Hematopoietic multipotent progenitor cell treated with erythropoietin and hydrocortisone succinate and interleukin-3 and kit ligand, for 4 days (in vitro differentiated cells): ENCODE results near the gene GLIS2.

Experiments
- DNase-seq: peaks from one replicate; pipeline ENCODE4 v3.0.0-alpha.2; 2015

The GLIS2 gene

GRCh38 chr16:4354512-4355409 lies 38.9 kb downstream of the GLIS2 start:
- no peak for DNase-seq

GRCh38 chr16:4356820-4357219 lies 41.0 kb downstream of the GLIS2 start:
- DNase-seq, result no peak

GRCh38 chr16:4358236-4358635 lies 42.4 kb downstream of the GLIS2 start:
- DNase-seq, result no peak

- peak; percentile 71 for DNase-seq
Measured at GRCh38 chr16:4358831-4359561, 43.1 kb downstream of the GLIS2 start.

- no peak for DNase-seq
Measured at GRCh38 chr16:4359914-4360313, 44.0 kb downstream of the GLIS2 start.

- DNase-seq, result peak; percentile 44
Measured at GRCh38 chr16:4360538-4361021, 44.7 kb downstream of the GLIS2 start.

GRCh38 chr16:4361033-4361943 lies 45.4 kb downstream of the GLIS2 start:
- DNase-seq, result no peak

GRCh38 chr16:4361944-4362311 lies 46.1 kb downstream of the GLIS2 start:
- no peak for DNase-seq

- DNase-seq, result peak; percentile 35
Measured at GRCh38 chr16:4362476-4363135, 46.7 kb downstream of the GLIS2 start.

- no peak for DNase-seq
Measured at GRCh38 chr16:4364196-4365013, 48.5 kb downstream of the GLIS2 start.

GRCh38 chr16:4365014-4365406 lies 49.1 kb downstream of the GLIS2 start:
- no peak for DNase-seq

- no peak for DNase-seq
Measured at GRCh38 chr16:4365615-4366014, 49.7 kb downstream of the GLIS2 start.

GRCh38 chr16:4366016-4366415 lies 50.1 kb downstream of the GLIS2 start:
- no peak for DNase-seq

GRCh38 chr16:4367393-4367856 lies 51.6 kb downstream of the GLIS2 start:
- DNase-seq, result no peak

GRCh38 chr16:4369007-4369733 lies 53.3 kb downstream of the GLIS2 start:
- DNase-seq, result no peak

- DNase-seq, result no peak
Measured at GRCh38 chr16:4370151-4370550, 54.3 kb downstream of the GLIS2 start.

GRCh38 chr16:4370570-4371356 lies 54.9 kb downstream of the GLIS2 start:
- no peak for DNase-seq

GRCh38 chr16:4371357-4372000 lies 55.6 kb downstream of the GLIS2 start, which contains the start of gene VASN:
VASN (plus strand) TSS chr16:4371848; CDS start chr16:4380878, 9,030 bp downstream.
- DNase-seq, result peak; percentile 81

GRCh38 chr16:4372001-4372577 lies 56.2 kb downstream of the GLIS2 start:
- DNase-seq, result peak; percentile 47
